A673 (cell line): ENCODE results near the gene ARL16. TPM values are rescaled to one million over a fixed set of nuclear protein-coding genes. Genes with fewer than 3 reads are reported as not detected.

Source experiments
- BruUV-seq: library from RNA; stranded (reverse); fragments of 400-500 nt; replicated peaks from 2 replicates; lab custom pipeline; 2021; lab: Mats Ljungman, UMichigan
- CTCF ChIA-PET: fragments of 300-600 bp; sonication (Branson Sonifier 250); formaldehyde crosslinking; loops from one replicate; lab custom pipeline; 2022; ENCODE audit warnings: antibody characterized with exemption; lab: Charles Lee
- POLR2A ChIA-PET: fragments of 300-600 bp; sonication (Branson Sonifier 250); formaldehyde crosslinking; loops from one replicate; lab custom pipeline; 2022; ENCODE audit warnings: antibody characterized with exemption; ENCODE audit not compliant: low non-redundant PET; lab: Charles Lee
- DNase-seq: peaks from one replicate; pipeline ENCODE4 v3.0.0-alpha.2; 2015; ENCODE audit warnings: low spot score
- H3K27ac ChIP-seq: fragments of 200-600 bp; sonication (generic); 2 replicates; pipeline ENCODE4 v1.5.1; 2016; ENCODE audit warnings: mixed run types, low read depth, mild to moderate bottlenecking, mixed read lengths, antibody characterized with exemption, low read length; ENCODE audit not compliant: poor library complexity, severe bottlenecking
- H3K27me3 ChIP-seq: fragments of 200-600 bp; sonication (generic); replicated peaks from 2 replicates; pipeline ENCODE4 v1.6.1; 2017; ENCODE audit warnings: mixed run types, low read depth, mild to moderate bottlenecking, mixed read lengths, antibody characterized with exemption, low read length; ENCODE audit not compliant: insufficient read depth, poor library complexity
- H3K36me3 ChIP-seq: fragments of 200-600 bp; sonication (generic); 2 replicates; pipeline ENCODE4 v1.6.1; 2016; ENCODE audit warnings: mixed run types, mild to moderate bottlenecking, mixed read lengths, antibody characterized with exemption, low read length; ENCODE audit not compliant: insufficient read depth, poor library complexity, severe bottlenecking
- H3K4me1 ChIP-seq: fragments of 200-600 bp; sonication (generic); 2 replicates; pipeline ENCODE4 v1.6.1; 2017; ENCODE audit warnings: mixed run types, mild to moderate bottlenecking, mixed read lengths, antibody characterized with exemption, low read length; ENCODE audit not compliant: insufficient read depth, poor library complexity, severe bottlenecking
- H3K4me3 ChIP-seq: fragments of 200-600 bp; sonication (generic); 2 replicates; pipeline ENCODE4 v1.5.1; 2016; ENCODE audit warnings: low read depth, mixed run types, mild to moderate bottlenecking, mixed read lengths, low read length; ENCODE audit not compliant: poor library complexity, severe bottlenecking
- H3K9me3 ChIP-seq: fragments of 200-600 bp; sonication (generic); 2 replicates; pipeline ENCODE4 v1.6.1; 2016; ENCODE audit warnings: mixed run types, low read depth, mild to moderate bottlenecking, mixed read lengths, antibody characterized with exemption, low read length; ENCODE audit not compliant: poor library complexity, severe bottlenecking
- CTCF ChIP-seq: fragments of 300-800, 200-600 bp; sonication (generic); conservative IDR thresholded peaks from 2 replicates; pipeline ENCODE4 v1.5.1; 2017; ENCODE audit warnings: low read depth, mild to moderate bottlenecking, antibody characterized with exemption, low read length, moderate library complexity, mixed read lengths
- EZH2 ChIP-seq: fragments of 200-600 bp; sonication (generic); IDR thresholded peaks from 2 replicates; pipeline ENCODE4 v1.6.1; 2017; ENCODE audit warnings: borderline replicate concordance, low read depth, mild to moderate bottlenecking, mixed read lengths, antibody characterized with exemption, low read length; ENCODE audit not compliant: poor library complexity, severe bottlenecking
- intact Hi-C: fragments of 100-400 bp; cut with micrococcal nuclease; formaldehyde crosslinking; loops from one replicate; pipeline ENCODE4 v1.10.0; 2022; ENCODE audit not compliant: unreplicated experiment
- total RNA-seq: library from RNA; stranded (reverse); gene quantifications from 2 replicates; pipeline ENCODE4 v1.2.3, GENCODE V29; 2021

Gene ARL16
- total RNA-seq, 1 experiment from 2014 or later = 62.8 TPM

DNA sequence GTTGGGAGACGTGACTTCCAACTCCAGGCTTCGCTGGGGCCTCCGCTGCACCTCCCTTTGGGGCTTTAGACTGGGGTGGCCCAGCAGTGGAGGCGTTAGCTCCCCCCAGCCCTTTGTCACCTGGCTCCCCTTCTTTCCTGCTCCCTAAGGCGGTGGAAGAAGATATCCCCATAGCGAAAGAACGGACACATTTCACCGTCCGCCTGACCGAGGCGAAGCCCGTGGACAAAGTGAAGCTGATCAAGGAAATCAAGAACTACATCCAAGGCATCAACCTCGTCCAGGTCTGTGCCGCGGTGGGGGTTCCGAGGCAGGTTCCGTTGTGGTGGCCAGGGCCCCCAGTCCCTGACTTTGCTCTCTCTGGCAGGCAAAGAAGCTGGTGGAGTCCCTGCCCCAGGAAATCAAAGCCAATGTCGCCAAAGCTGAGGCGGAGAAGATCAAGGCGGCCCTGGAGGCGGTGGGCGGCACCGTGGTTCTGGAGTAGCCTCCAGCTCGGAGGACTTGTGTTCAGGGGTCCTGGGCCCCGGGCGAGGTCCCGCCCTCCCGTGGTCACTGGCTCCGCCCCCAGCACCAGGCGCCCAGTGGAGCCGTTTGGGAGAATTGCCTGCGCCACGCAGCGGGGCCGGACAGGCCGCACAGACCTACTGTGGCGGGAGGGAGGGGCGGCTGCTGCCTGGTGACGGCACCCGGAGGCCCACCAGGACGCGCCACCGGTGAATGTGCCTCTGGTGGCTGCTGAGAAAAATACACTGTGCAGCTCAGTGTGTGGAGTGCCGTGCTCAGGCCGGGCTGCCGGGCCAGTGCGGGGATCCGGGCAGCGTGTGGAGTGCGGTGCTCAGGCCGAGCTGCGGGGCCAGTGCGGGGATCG lies 23.4 kb upstream of the ARL16 start:
- Histone ChIP-seq H3K27me3 (no peaks in the 10 kb centered on the region), H3K27ac (no peak overlapping the region), H3K9me3 (no peaks in the 10 kb centered on the region), H3K4me1 (peaks cover 29% of the 10 kb centered on the region), H3K4me3 (no peak overlapping the region), H3K36me3 (peaks cover 42% of the 10 kb centered on the region)
- ChIA-PET POLR2A (no interaction called here), CTCF (no interaction called here)
- intact Hi-C loops = no loop called here
- TF ChIP-seq EZH2 = no peak
- no peak for TF ChIP-seq CTCF
- TSS peak; percentile 8 for BruUV-seq
- DNase-seq = no peak

- no peak for TF ChIP-seq CTCF
- no peak for TF ChIP-seq EZH2
- Histone ChIP-seq H3K4me1 (peaks cover 29% of the 10 kb centered on the region), H3K9me3 (no peaks in the 10 kb centered on the region), H3K4me3 (no peak overlapping the region), H3K27ac (no peak overlapping the region), H3K27me3 (no peaks in the 10 kb centered on the region), H3K36me3 (peaks cover 48% of the 10 kb centered on the region)
- intact Hi-C loops = no loop called here
- no TSS peak for BruUV-seq
- no peak for DNase-seq
- POLR2A ChIA-PET = no interaction called here
- CTCF ChIA-PET = no interaction called here
These were observed 22.6 kb upstream of the ARL16 start for GRCh38 chr17:81706232-81706611.

DNA sequence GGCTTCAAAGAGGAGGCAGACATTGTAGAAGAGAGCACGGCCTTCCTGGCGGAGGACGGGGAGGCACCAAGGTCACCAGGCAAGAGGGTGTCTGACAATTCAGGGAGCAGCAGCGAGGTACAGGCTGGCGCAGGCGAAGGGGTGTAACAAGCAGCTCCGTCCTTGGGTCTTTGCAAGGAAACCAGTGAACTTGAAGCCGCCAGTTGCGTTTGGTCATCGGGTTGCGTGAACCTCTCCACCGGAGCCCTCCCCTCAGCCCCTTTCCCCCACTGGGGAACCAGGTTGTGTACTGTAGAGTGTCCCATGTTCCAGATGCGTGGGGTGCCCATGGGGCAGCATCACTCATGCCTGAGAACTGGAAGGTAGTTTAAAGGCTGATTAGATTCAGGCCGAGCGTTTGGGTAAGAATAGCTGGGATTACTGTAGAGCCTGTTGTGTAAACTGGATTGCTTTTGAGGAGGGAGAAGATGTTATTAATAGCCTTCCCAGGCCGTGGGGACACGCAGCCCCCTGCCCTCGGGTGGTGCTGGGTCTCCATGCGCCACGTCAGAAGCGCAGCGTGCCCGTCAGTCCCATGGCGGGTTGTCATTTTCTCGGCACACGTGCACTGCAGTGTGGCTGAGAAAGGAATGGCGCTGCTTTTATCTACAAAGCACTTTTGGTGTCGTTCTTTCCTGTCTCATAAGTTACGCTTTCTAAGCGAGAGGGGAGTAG lies 22.1 kb upstream of the ARL16 start:
- DNase-seq = no peak
- no peaks in the 10 kb centered on the region for H3K27me3 ChIP-seq
- peaks cover 54% of the 10 kb centered on the region for H3K36me3 ChIP-seq
- H3K9me3 ChIP-seq = no peaks in the 10 kb centered on the region
- ChIA-PET POLR2A (no interaction called here), CTCF (no interaction called here)
- intact Hi-C loops = no loop called here
- H3K4me1 ChIP-seq = peaks cover 29% of the 10 kb centered on the region
- no peak overlapping the region for H3K4me3 ChIP-seq
- TSS peak; percentile 29 for BruUV-seq
- no peak overlapping the region for H3K27ac ChIP-seq
- no peak for TF ChIP-seq CTCF
- no peak for TF ChIP-seq EZH2
